ENCODE results near the gene EFL1.
"Not testable (repeated sequence)": the region's sequence is repeated elsewhere in the genome, so short reads cannot be mapped to it uniquely, and the experiment has no call there.

EFL1 gene

GRCh38 chr15:82210066-82210597 is 52.4 kb downstream of the EFL1 start:
- Mint-ChIP-seq H3K27ac (peak overlapping the region in 2 of 3 experiments; percentile 33 to 74), H3K36me3 (ENCODE audit: low read depth) (peaks cover 36% of the 10 kb centered on the region), H3K4me1 (peaks cover 10% of the 10 kb centered on the region)
- not testable (repeated sequence) for H3K9me3 Mint-ChIP-seq; H3K27me3 Mint-ChIP-seq (ENCODE audit: low read depth); H3K4me3 Mint-ChIP-seq

DNA sequence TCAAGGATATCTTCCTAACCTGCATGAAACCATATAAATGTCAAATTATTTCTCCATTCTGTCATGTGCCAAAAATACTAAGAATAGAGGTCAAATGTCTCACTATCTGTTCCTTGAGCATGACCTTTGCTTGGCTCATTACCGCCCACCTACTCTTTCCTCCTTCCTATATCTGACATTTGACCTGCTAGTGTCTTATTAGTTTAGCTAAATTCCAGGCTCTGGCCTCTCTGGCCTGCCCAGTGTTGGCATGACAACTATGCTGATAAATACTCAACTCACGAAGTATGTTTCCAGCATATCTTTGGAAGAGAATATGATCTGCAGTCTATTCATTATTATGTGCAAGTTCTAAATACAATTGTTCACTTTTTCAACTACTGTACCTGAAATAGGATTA is 58.0 kb downstream of the EFL1 start:
- H3K4me1 Mint-ChIP-seq; H3K4me3 Mint-ChIP-seq; H3K27ac Mint-ChIP-seq; H3K9me3 Mint-ChIP-seq; H3K27me3 Mint-ChIP-seq (ENCODE audit: low read depth): not testable (repeated sequence)
- peaks cover 11% of the 10 kb centered on the region for H3K36me3 Mint-ChIP-seq (ENCODE audit: low read depth)

DNA sequence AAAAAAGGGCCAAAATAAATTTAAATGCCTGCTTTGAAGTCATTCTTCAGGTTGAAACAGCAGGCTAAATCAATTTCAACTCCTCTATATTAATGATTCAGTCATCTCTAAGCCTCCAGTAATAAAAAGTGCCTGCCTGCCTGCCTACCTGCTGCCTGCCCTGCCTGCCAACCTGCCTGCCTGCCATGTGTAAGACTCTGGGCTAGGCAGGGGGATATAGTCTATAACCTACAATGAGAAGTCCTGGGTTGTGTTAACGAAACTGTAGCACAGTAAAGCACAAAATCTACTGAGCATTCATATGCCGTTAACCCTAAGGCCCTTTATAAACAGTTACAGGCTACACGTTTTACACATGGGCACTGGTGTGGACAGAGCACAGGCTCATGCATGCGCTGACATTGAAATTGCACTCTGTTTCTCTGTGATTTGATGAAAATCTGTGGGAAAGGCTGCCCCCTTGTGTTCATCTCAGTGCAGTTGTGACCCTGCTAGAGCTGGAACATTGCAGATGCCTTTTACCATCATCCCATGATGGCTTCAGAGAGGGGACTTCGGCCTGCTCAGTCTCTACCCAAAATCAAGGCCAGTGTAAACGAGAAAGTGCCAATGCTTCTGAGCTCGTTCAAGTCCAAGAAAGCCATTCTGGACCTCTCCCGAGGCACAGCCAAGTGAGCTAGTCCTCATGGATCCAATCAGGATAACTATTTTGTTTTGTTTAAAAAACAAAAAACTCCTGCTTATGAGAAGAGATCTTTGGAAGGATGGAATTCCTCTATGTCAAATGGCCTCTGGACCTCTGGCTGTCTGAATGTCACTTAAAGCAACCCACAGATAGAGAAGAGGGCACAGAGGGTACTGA is 64.6 kb downstream of the EFL1 start:
- no peaks in the 10 kb centered on the region for H3K27me3 Mint-ChIP-seq (ENCODE audit: low read depth)
- no peaks in the 10 kb centered on the region for H3K9me3 Mint-ChIP-seq
- no peak overlapping the region for H3K4me3 Mint-ChIP-seq
- H3K4me1 Mint-ChIP-seq: peaks cover 5% of the 10 kb centered on the region
- H3K27ac Mint-ChIP-seq: peak overlapping the region in 2 of 3 experiments; percentile 38 to 51
- TF ChIP-seq, protein P1, sequence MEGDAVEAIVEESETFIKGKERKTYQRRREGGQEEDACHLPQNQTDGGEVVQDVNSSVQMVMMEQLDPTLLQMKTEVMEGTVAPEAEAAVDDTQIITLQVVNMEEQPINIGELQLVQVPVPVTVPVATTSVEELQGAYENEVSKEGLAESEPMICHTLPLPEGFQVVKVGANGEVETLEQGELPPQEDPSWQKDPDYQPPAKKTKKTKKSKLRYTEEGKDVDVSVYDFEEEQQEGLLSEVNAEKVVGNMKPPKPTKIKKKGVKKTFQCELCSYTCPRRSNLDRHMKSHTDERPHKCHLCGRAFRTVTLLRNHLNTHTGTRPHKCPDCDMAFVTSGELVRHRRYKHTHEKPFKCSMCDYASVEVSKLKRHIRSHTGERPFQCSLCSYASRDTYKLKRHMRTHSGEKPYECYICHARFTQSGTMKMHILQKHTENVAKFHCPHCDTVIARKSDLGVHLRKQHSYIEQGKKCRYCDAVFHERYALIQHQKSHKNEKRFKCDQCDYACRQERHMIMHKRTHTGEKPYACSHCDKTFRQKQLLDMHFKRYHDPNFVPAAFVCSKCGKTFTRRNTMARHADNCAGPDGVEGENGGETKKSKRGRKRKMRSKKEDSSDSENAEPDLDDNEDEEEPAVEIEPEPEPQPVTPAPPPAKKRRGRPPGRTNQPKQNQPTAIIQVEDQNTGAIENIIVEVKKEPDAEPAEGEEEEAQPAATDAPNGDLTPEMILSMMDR (IDR thresholded peaks at IDR 0.05; ENCODE audit: unreplicated experiment in 3 of 3): peak; percentile 71 to 78 (median 76)
- no peaks in the 10 kb centered on the region for H3K36me3 Mint-ChIP-seq (ENCODE audit: low read depth)

- no peak overlapping the region for H3K4me3 Mint-ChIP-seq
- H3K27me3 Mint-ChIP-seq (ENCODE audit: low read depth): no peaks in the 10 kb centered on the region
- H3K9me3 Mint-ChIP-seq: no peaks in the 10 kb centered on the region
- no peak overlapping the region for H3K27ac Mint-ChIP-seq
- H3K4me1 Mint-ChIP-seq: peaks cover 5% of the 10 kb centered on the region
- TF ChIP-seq, protein P1 (IDR thresholded peaks at IDR 0.05; ENCODE audit: unreplicated experiment in 3 of 3): no peak
- no peaks in the 10 kb centered on the region for H3K36me3 Mint-ChIP-seq (ENCODE audit: low read depth)
Observed at GRCh38 chr15:82196353-82196752, 66.2 kb downstream of the EFL1 start.

- not testable (repeated sequence) for H3K27me3 Mint-ChIP-seq (ENCODE audit: low read depth); H3K9me3 Mint-ChIP-seq; H3K27ac Mint-ChIP-seq; H3K36me3 Mint-ChIP-seq (ENCODE audit: low read depth); H3K4me1 Mint-ChIP-seq; H3K4me3 Mint-ChIP-seq
Observed at GRCh38 chr15:82195818-82196217, 66.7 kb downstream of the EFL1 start.

DNA sequence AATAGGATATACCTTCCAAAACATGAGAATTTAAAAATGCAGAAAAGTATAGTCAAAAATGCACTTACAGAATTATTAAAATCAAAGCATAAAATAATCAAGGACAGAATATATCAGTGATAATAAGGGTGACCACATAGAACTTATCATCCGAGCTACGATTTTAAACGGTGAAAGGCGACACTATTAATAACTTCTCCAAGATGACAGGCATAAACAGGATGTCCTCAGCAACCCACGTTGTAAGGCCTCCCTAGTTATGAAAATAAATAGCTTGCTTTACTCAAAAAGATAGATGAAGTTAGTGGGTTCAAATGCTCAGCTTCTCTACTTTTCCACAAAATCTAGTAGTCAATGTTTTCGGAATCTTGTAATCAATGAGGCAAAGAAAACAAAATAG is 68.0 kb downstream of the EFL1 start:
- H3K27me3 Mint-ChIP-seq (ENCODE audit: low read depth); H3K27ac Mint-ChIP-seq; H3K4me3 Mint-ChIP-seq; H3K4me1 Mint-ChIP-seq; H3K36me3 Mint-ChIP-seq (ENCODE audit: low read depth); H3K9me3 Mint-ChIP-seq: not testable (repeated sequence)

- H3K4me1 Mint-ChIP-seq; H3K27ac Mint-ChIP-seq; H3K27me3 Mint-ChIP-seq (ENCODE audit: low read depth); H3K9me3 Mint-ChIP-seq; H3K4me3 Mint-ChIP-seq; H3K36me3 Mint-ChIP-seq (ENCODE audit: low read depth): not testable (repeated sequence)
Observed at GRCh38 chr15:82193435-82193834, 69.1 kb downstream of the EFL1 start.

GRCh38 chr15:82192394-82192793 is 70.1 kb downstream of the EFL1 start:
- not testable (repeated sequence) for H3K36me3 Mint-ChIP-seq (ENCODE audit: low read depth); H3K27me3 Mint-ChIP-seq (ENCODE audit: low read depth); H3K9me3 Mint-ChIP-seq; H3K4me1 Mint-ChIP-seq; H3K27ac Mint-ChIP-seq; H3K4me3 Mint-ChIP-seq

- H3K27ac Mint-ChIP-seq: no peak overlapping the region
- H3K4me3 Mint-ChIP-seq: no peak overlapping the region
- peaks cover 34% of the 10 kb centered on the region for H3K4me1 Mint-ChIP-seq
- H3K36me3 Mint-ChIP-seq (ENCODE audit: low read depth): no peaks in the 10 kb centered on the region
- TF ChIP-seq, protein P1 (IDR thresholded peaks at IDR 0.05; ENCODE audit: unreplicated experiment in 3 of 3): no peak
- no peaks in the 10 kb centered on the region for H3K27me3 Mint-ChIP-seq (ENCODE audit: low read depth)
- H3K9me3 Mint-ChIP-seq: no peaks in the 10 kb centered on the region
Observed at GRCh38 chr15:82186719-82187406, 75.7 kb downstream of the EFL1 start.

All from nephron (organoid).